AG08396 (cell line): ENCODE measurements around the gene KRTAP5-9.
"Not testable (repeated sequence)": the region's sequence is repeated elsewhere in the genome, so short reads cannot be mapped to it uniquely, and the experiment has no call there.

Experiments used
- DNase-seq: peaks from one replicate; pipeline ENCODE4 v3.0.0; 2012; ENCODE audit warnings: low spot score, mixed read lengths

KRTAP5-9 gene

GRCh38 chr11:71548120-71548519 is at the start of gene KRTAP5-9:
Gene KRTAP5-9 (plus strand): TSS chr11:71548420. CDS start chr11:71548658, 238 bp downstream.
- no peak for DNase-seq

- no peak for DNase-seq
Measured at GRCh38 chr11:71499125-71499524, 49.1 kb upstream of the KRTAP5-9 start.

- DNase-seq, result no peak
Measured at GRCh38 chr11:71499546-71499945, 48.7 kb upstream of the KRTAP5-9 start.

- DNase-seq, result no peak
Measured at GRCh38 chr11:71500601-71501021, 47.6 kb upstream of the KRTAP5-9 start.

- no peak for DNase-seq
Measured at GRCh38 chr11:71501071-71501985, 46.9 kb upstream of the KRTAP5-9 start.

GRCh38 chr11:71502026-71502425 is 46.2 kb upstream of the KRTAP5-9 start:
- DNase-seq, result no peak

GRCh38 chr11:71502871-71503435 is 45.3 kb upstream of the KRTAP5-9 start:
- no peak for DNase-seq

GRCh38 chr11:71504531-71504930 is 43.7 kb upstream of the KRTAP5-9 start:
- DNase-seq, result no peak

- no peak for DNase-seq
Measured at GRCh38 chr11:71505001-71505400, 43.2 kb upstream of the KRTAP5-9 start.

- DNase-seq, result no peak
Measured at GRCh38 chr11:71505781-71506180, 42.4 kb upstream of the KRTAP5-9 start.

GRCh38 chr11:71507102-71507501 is 41.1 kb upstream of the KRTAP5-9 start:
- no peak for DNase-seq

- DNase-seq, result no peak
Measured at GRCh38 chr11:71518506-71519471, 29.4 kb upstream of the KRTAP5-9 start.

GRCh38 chr11:71519546-71519945 is 28.7 kb upstream of the KRTAP5-9 start:
- no peak for DNase-seq

- no peak for DNase-seq
Measured at GRCh38 chr11:71525188-71525937, 22.9 kb upstream of the KRTAP5-9 start.

- no peak for DNase-seq
Measured at GRCh38 chr11:71525938-71526495, 22.2 kb upstream of the KRTAP5-9 start.

- not testable (repeated sequence) for DNase-seq
Measured at GRCh38 chr11:71526796-71527575, 21.2 kb upstream of the KRTAP5-9 start, which contains the start of gene KRTAP5-7. Gene KRTAP5-7 (plus strand): TSS chr11:71527267. CDS start chr11:71527301, 34 bp downstream.

- no peak for DNase-seq
Measured at GRCh38 chr11:71527576-71528210, 20.5 kb upstream of the KRTAP5-9 start.

- no peak for DNase-seq
Measured at GRCh38 chr11:71530602-71531001, 17.6 kb upstream of the KRTAP5-9 start.

- DNase-seq, result no peak
Measured at GRCh38 chr11:71532036-71532610, 16.1 kb upstream of the KRTAP5-9 start.
